ENCODE results near the gene ABRACL.

GRCh38 chr6:139091826-139092225 lies 63.3 kb downstream of the ABRACL start:
- no peak for TF ChIP-seq CTCF (conservative IDR thresholded peaks at IDR 0.05; ENCODE audit: low read depth in 2 of 2)
- no peak for TF ChIP-seq EZH2 (IDR thresholded peaks at IDR 0.05; ENCODE audit: low read depth, unreplicated experiment)
- no peak for TF ChIP-seq REST (IDR thresholded peaks at IDR 0.05; ENCODE audit: unreplicated experiment)
- TF ChIP-seq ZNF331 (CRISPR knock-in tag; IDR thresholded peaks at IDR 0.05; ENCODE audit: low read depth): no peak

All from GM23338 (cell line).